H1 (cell line): Measurements from ENCODE around the gene KIF15. TPM values are rescaled to one million over a fixed set of nuclear protein-coding genes. Genes with fewer than 3 reads are reported as not detected.

Experiments
- BCL11A ChIP-seq, 2 experiments: IDR thresholded peaks; one replicate each; pipeline ENCODE4 v1.6.1; 2011; ENCODE audit warnings: low read depth in 2 of 2, low read length in 2 of 2, mild to moderate bottlenecking in 2 of 2
- CHD7 ChIP-seq: fragments of 300-600 bp; sonication (generic); IDR thresholded peaks from 2 replicates; pipeline ENCODE4 v1.7.1; 2012; ENCODE audit warnings: low read length, moderate library complexity, mild to moderate bottlenecking, inconsistent platforms; ENCODE audit not compliant: insufficient replicate concordance
- TAF7 ChIP-seq: optimal IDR thresholded peaks from 2 replicates; pipeline ENCODE3; 2011; ENCODE audit warnings: low read depth, mild to moderate bottlenecking, inconsistent platforms, low read length, moderate library complexity, borderline replicate concordance
- TCF12 ChIP-seq: IDR thresholded peaks from 2 replicates; pipeline ENCODE4 v1.6.1; 2011; ENCODE audit warnings: low read depth, mild to moderate bottlenecking, low read length
- polyA plus RNA-seq, 7 experiments: library from polyadenylated mRNA; depleted of rRNA in 3 of 7; stranded (reverse) in 5 of 7; unstranded in 2 of 7; fragments of >200 nt in 5 of 7; fragments of 200-250 nt in 2 of 7; gene quantifications; 1 replicate in 5 of 7; 2 replicates in 1 of 7; 4 replicates in 1 of 7; pipeline versions ENCODE4 v1.2.1 to v1.2.3, GENCODE V29; 2011 to 2013; ENCODE audit warnings: missing spikeins in 2 of 7, mixed read lengths in 2 of 7
- total RNA-seq: library from RNA; stranded (reverse); fragmentation: NEBNext Ultra II Directional; extraction: Animal tissue kit (Norgen Biotek cat#: 25700); gene quantifications from 2 replicates; pipeline ENCODE4 v1.2.1, GENCODE V29; 2021
- TF ChIP-seq, protein P1 (sequence below): IDR thresholded peaks from 2 replicates; pipeline ENCODE4 v1.6.1; 2011; ENCODE audit warnings: low read length, improper control_type of control experiment
- TF ChIP-seq, protein P2 (sequence below): IDR thresholded peaks from 2 replicates; pipeline ENCODE4 v1.6.1; 2012; ENCODE audit warnings: low read length, inconsistent platforms

KIF15 gene
- total and polyA plus RNA-seq, 2 of the 8 experiments (the other 6 are each of a cell fraction or from before 2014, with no cell fraction given) = 4.2 to 25.5 TPM

DNA sequence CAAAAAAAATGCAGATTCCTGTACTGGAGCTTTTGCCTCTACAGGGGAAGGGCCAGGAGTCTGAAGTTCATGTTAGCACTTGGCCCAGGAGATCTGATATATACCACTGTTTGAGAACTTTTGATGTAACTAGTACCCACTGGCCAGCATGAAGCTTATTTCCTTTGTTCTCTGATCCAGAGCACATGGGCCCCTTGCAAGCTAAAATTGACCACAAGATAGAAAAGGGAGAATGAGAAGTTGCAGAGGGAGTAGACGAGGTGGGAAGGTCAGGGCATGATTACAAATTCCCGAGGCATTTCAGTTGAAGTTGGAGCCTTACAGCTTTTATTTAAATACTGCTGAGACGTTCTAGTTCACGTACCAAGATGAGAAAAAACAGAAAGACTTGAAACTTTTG lies 141.0 kb downstream of the KIF15 start (continued):
- no peak for TF ChIP-seq CHD7
- no peak for TF ChIP-seq TAF7
- TF ChIP-seq TCF12 = no peak
- TF ChIP-seq, protein P1, sequence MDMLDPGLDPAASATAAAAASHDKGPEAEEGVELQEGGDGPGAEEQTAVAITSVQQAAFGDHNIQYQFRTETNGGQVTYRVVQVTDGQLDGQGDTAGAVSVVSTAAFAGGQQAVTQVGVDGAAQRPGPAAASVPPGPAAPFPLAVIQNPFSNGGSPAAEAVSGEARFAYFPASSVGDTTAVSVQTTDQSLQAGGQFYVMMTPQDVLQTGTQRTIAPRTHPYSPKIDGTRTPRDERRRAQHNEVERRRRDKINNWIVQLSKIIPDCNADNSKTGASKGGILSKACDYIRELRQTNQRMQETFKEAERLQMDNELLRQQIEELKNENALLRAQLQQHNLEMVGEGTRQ = no peak
- no peak for TF ChIP-seq BCL11A (IDR thresholded peaks at IDR 0.05; ENCODE audit: low read depth in 2 of 2, low read length in 2 of 2)
- TF ChIP-seq, protein P2, sequence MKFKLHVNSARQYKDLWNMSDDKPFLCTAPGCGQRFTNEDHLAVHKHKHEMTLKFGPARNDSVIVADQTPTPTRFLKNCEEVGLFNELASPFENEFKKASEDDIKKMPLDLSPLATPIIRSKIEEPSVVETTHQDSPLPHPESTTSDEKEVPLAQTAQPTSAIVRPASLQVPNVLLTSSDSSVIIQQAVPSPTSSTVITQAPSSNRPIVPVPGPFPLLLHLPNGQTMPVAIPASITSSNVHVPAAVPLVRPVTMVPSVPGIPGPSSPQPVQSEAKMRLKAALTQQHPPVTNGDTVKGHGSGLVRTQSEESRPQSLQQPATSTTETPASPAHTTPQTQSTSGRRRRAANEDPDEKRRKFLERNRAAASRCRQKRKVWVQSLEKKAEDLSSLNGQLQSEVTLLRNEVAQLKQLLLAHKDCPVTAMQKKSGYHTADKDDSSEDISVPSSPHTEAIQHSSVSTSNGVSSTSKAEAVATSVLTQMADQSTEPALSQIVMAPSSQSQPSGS = no peak
